OCI-M1 (cell line): ENCODE measurements around the gene PROZ.
"Not testable (repeated sequence)": the region's sequence is repeated elsewhere in the genome, so short reads cannot be mapped to it uniquely, and the experiment has no call there.

Experiments used
- DNase-seq: peaks from one replicate; lab custom pipeline; 2025; lab: John Stamatoyannopoulos, UW

PROZ gene

GRCh38 chr13:113157206-113157928 is 1.1 kb upstream of the PROZ start:
- peak; percentile 43 for DNase-seq

GRCh38 chr13:113158946-113159345 is 498 bp downstream of the PROZ start:
- no peak for DNase-seq

GRCh38 chr13:113159701-113160100 is 1.3 kb downstream of the PROZ start:
- DNase-seq, result no peak

- DNase-seq, result no peak
Observed at GRCh38 chr13:113160983-113161382, 2.5 kb downstream of the PROZ start.

- DNase-seq, result no peak
Observed at GRCh38 chr13:113161433-113161832, 3.0 kb downstream of the PROZ start.

- not testable (repeated sequence) for DNase-seq
Observed at GRCh38 chr13:113161975-113162374, 3.5 kb downstream of the PROZ start.

- DNase-seq, result no peak
Observed at GRCh38 chr13:113162783-113163685, 4.6 kb downstream of the PROZ start.

GRCh38 chr13:113164492-113164891 is 6.0 kb downstream of the PROZ start:
- DNase-seq, result no peak

GRCh38 chr13:113166266-113166665 is 7.8 kb downstream of the PROZ start:
- no peak for DNase-seq

- no peak for DNase-seq
Observed at GRCh38 chr13:113166681-113167080, 8.2 kb downstream of the PROZ start.

- no peak for DNase-seq
Observed at GRCh38 chr13:113167155-113167554, 8.7 kb downstream of the PROZ start.

- no peak for DNase-seq
Observed at GRCh38 chr13:113167575-113167974, 9.1 kb downstream of the PROZ start.

- no peak for DNase-seq
Observed at GRCh38 chr13:113168211-113168610, 9.8 kb downstream of the PROZ start.

GRCh38 chr13:113169277-113170272 is 11.1 kb downstream of the PROZ start:
- DNase-seq, result no peak

GRCh38 chr13:113170511-113170910 is 12.1 kb downstream of the PROZ start:
- no peak for DNase-seq

- no peak for DNase-seq
Observed at GRCh38 chr13:113171250-113172125, 13.0 kb downstream of the PROZ start.

- DNase-seq, result no peak
Observed at GRCh38 chr13:113172419-113172926, 14.0 kb downstream of the PROZ start.

GRCh38 chr13:113176280-113176679 is 17.8 kb downstream of the PROZ start:
- no peak for DNase-seq

- no peak for DNase-seq
Observed at GRCh38 chr13:113176822-113177221, 18.4 kb downstream of the PROZ start.

- no peak for DNase-seq
Observed at GRCh38 chr13:113178070-113178895, 19.8 kb downstream of the PROZ start.
